OCI-LY7 (cell line): ENCODE measurements around the gene EIF4E3. TPM values are rescaled to one million over a fixed set of nuclear protein-coding genes. Genes with fewer than 3 reads are reported as not detected.

ENCODE experiments used
- BruUV-seq: library from RNA; stranded (reverse); fragments of 400-500 nt; replicated peaks from 2 replicates; lab custom pipeline; 2021; lab: Mats Ljungman, UMichigan
- CTCF ChIA-PET: fragments of 300-600 bp; sonication (Branson Sonifier 250); formaldehyde crosslinking; loops from one replicate; lab custom pipeline; 2022; ENCODE audit warnings: antibody characterized with exemption; ENCODE audit not compliant: unreplicated experiment; lab: Charles Lee
- POLR2A ChIA-PET: fragments of 300-600 bp; sonication (Branson Sonifier 250); formaldehyde crosslinking; loops from one replicate; lab custom pipeline; 2022; ENCODE audit warnings: antibody characterized with exemption; lab: Charles Lee
- DNase-seq: peaks from one replicate; pipeline ENCODE4 v3.0.0-alpha.2; 2015; ENCODE audit warnings: low spot score
- H2AFZ ChIP-seq: fragments of 200-600 bp; sonication (generic), shearing (Covaris generic); 2 replicates; pipeline ENCODE4 v1.6.1; 2014; ENCODE audit warnings: mild to moderate bottlenecking, antibody characterized with exemption, low read length, moderate library complexity
- H3K27ac ChIP-seq: fragments of 200-600 bp; sonication (generic); 2 replicates; pipeline ENCODE4 v1.5.1; 2014; ENCODE audit warnings: mixed run types, low read depth, mild to moderate bottlenecking, moderate library complexity, low read length, inconsistent platforms; ENCODE audit not compliant: poor library complexity, severe bottlenecking
- H3K36me3 ChIP-seq: fragments of 200-600 bp; sonication (generic); 2 replicates; pipeline ENCODE4 v1.6.1; 2014; ENCODE audit warnings: mild to moderate bottlenecking, antibody characterized with exemption, low read length, moderate library complexity, mixed read lengths; ENCODE audit not compliant: insufficient read depth
- H3K4me1 ChIP-seq: fragments of 200-600 bp; sonication (generic); 2 replicates; pipeline ENCODE4 v1.5.1; 2014; ENCODE audit warnings: mild to moderate bottlenecking, low read length; ENCODE audit not compliant: insufficient read depth, poor library complexity, severe bottlenecking
- H3K4me2 ChIP-seq: fragments of 200-600 bp; sonication (generic); 2 replicates; pipeline ENCODE4 v1.6.1; 2014; ENCODE audit warnings: mild to moderate bottlenecking, low read length
- H3K4me3 ChIP-seq: fragments of 200-600 bp; sonication (generic); 2 replicates; pipeline ENCODE4 v1.5.1; 2014; ENCODE audit warnings: mild to moderate bottlenecking, low read depth, low read length; ENCODE audit not compliant: poor library complexity, severe bottlenecking
- H3K79me2 ChIP-seq: fragments of 200-600 bp; sonication (generic); 2 replicates; pipeline ENCODE4 v1.6.1; 2016; ENCODE audit warnings: low read depth, mild to moderate bottlenecking, low read length, moderate library complexity, mixed read lengths; ENCODE audit not compliant: insufficient read depth
- H3K9me2 ChIP-seq: fragments of 200-600 bp; sonication (generic); 2 replicates; pipeline ENCODE4 v1.6.1; 2016; ENCODE audit warnings: mild to moderate bottlenecking, low read length, mixed read lengths; ENCODE audit not compliant: insufficient read depth
- H3K9me3 ChIP-seq: fragments of 200-600 bp; sonication (generic); 2 replicates; pipeline ENCODE4 v1.6.1; 2014; ENCODE audit warnings: mild to moderate bottlenecking, mixed run types, low read length, mixed read lengths
- H4K20me1 ChIP-seq: fragments of 200-600 bp; sonication (generic); 2 replicates; pipeline ENCODE4 v1.6.1; 2014; ENCODE audit warnings: mild to moderate bottlenecking, antibody characterized with exemption, low read length, moderate library complexity, mixed read lengths; ENCODE audit not compliant: insufficient read depth
- EZH2phosphoT487 ChIP-seq: fragments of 200-600 bp; sonication (generic); IDR thresholded peaks from 2 replicates; pipeline ENCODE4 v1.6.1; 2018; ENCODE audit warnings: low read depth, borderline replicate concordance, mild to moderate bottlenecking, mixed run types, antibody characterized with exemption, low read length, moderate library complexity, mixed read lengths
- intact Hi-C: fragments of 100-400 bp; cut with micrococcal nuclease; formaldehyde crosslinking; loops from one replicate; pipeline ENCODE4 v1.10.0; 2022; ENCODE audit not compliant: unreplicated experiment
- total RNA-seq, 2 experiments: library from RNA; depleted of rRNA in 1 of 2; stranded (reverse); fragments of >200 nt in 1 of 2; shearing (Covaris generic) in 1 of 2; gene quantifications; 2 replicates each; pipeline ENCODE4 v1.2.3, GENCODE V29; 2014 to 2022
- TF ChIP-seq, protein P1 (sequence below): fragments of 200-600 bp; sonication (generic); conservative IDR thresholded peaks from 2 replicates; pipeline ENCODE4 v1.5.1; 2014; ENCODE audit warnings: mild to moderate bottlenecking, antibody characterized with exemption, low read length, moderate library complexity, mixed read lengths

EIF4E3 gene
- total RNA-seq, 2 experiments from 2014 or later: not detected

DNA sequence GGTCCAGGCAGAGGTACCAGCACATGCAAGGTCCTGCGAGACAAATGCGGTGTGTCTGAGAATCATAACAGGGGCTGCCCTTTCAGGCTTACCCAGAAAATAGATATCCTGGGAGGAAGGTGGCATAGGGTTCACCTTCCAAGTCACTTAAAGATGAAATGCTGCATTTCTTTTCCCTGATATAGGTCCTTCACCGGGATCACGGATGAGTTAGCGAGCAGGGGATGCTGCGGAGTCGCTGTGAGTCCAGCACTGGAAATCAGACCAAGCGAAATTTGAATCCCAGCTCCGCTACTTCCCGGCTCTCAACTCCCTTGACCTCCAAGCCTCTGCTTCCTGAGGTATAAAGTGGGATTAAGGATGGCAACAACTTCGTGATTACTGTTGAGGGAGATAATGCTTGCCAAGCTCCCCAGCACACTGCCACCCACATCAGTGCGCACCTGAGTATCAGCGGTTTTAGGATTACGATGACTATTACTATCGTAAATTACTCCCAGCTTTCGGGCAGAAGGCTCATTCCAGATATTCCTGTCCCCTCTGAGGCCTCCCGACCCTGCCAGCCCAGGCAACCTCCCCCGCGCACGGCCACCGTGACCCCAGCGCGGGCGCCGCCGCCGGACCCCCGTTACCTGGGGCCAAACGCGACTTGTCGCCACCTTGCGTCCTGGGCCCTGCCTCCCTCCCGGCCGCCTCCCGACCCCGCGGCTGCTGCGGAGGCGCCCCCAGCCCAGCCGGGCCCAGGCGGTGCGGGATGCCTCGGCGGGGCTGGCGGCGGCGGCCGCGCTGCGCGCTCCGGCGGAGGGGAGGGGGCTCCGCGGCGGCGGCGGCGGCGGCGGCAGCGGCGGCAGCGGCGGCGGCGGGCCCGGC is 27.9 kb upstream of the EIF4E3 start:
- Histone ChIP-seq H3K79me2 (no peaks in the 10 kb centered on the region), H3K4me1 (no peaks in the 10 kb centered on the region), H3K9me2 (no peaks in the 10 kb centered on the region), H3K4me3 (no peak overlapping the region), H2AFZ (no peak overlapping the region), H3K9me3 (no peaks in the 10 kb centered on the region), H3K36me3 (no peaks in the 10 kb centered on the region), H4K20me1 (no peaks in the 10 kb centered on the region), H3K4me2 (no peak overlapping the region), H3K27ac (no peak overlapping the region)
- intact Hi-C loops: no loop called here
- TF ChIP-seq, protein P1, sequence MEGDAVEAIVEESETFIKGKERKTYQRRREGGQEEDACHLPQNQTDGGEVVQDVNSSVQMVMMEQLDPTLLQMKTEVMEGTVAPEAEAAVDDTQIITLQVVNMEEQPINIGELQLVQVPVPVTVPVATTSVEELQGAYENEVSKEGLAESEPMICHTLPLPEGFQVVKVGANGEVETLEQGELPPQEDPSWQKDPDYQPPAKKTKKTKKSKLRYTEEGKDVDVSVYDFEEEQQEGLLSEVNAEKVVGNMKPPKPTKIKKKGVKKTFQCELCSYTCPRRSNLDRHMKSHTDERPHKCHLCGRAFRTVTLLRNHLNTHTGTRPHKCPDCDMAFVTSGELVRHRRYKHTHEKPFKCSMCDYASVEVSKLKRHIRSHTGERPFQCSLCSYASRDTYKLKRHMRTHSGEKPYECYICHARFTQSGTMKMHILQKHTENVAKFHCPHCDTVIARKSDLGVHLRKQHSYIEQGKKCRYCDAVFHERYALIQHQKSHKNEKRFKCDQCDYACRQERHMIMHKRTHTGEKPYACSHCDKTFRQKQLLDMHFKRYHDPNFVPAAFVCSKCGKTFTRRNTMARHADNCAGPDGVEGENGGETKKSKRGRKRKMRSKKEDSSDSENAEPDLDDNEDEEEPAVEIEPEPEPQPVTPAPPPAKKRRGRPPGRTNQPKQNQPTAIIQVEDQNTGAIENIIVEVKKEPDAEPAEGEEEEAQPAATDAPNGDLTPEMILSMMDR: no peak
- TF ChIP-seq EZH2phosphoT487: no peak
- BruUV-seq: no TSS peak
- no peak for DNase-seq
- ChIA-PET POLR2A (no interaction called here), CTCF (no interaction called here)

DNA sequence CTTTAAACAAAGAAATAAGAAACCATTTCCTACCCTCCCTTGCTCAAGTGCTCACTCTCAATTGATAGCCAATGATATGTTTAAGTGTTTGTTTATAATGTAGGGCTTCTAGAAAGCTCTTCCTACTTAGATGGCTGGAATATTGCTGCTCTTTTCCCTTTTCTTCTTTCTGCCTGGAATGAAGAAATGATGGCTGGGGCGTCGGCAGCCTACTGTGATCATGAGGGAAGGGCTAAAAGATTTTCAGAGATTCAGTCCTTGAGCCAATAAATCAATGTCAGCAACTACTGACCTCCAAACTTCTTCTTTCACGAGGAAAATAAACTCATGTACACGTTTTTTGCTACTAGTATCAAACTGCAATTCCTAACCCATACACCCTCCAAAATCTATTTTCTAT is 26.4 kb upstream of the EIF4E3 start:
- ChIA-PET CTCF (no interaction called here), POLR2A (no interaction called here)
- DNase-seq: no peak
- Histone ChIP-seq H4K20me1 (no peaks in the 10 kb centered on the region), H3K9me2 (no peaks in the 10 kb centered on the region), H3K4me1 (no peaks in the 10 kb centered on the region), H2AFZ (no peak overlapping the region), H3K27ac (no peak overlapping the region), H3K79me2 (no peaks in the 10 kb centered on the region), H3K4me3 (no peak overlapping the region), H3K36me3 (no peaks in the 10 kb centered on the region), H3K9me3 (no peaks in the 10 kb centered on the region), H3K4me2 (no peak overlapping the region)
- no TSS peak for BruUV-seq
- TF ChIP-seq, protein P1: no peak
- no peak for TF ChIP-seq EZH2phosphoT487
- intact Hi-C loops: no loop called here

GRCh38 chr3:71744738-71745137 is 19.5 kb upstream of the EIF4E3 start:
- no peak for DNase-seq
- intact Hi-C loops: no loop called here
- Histone ChIP-seq H3K27ac (no peak overlapping the region), H4K20me1 (no peaks in the 10 kb centered on the region), H3K4me2 (no peak overlapping the region), H3K36me3 (no peaks in the 10 kb centered on the region), H2AFZ (no peak overlapping the region), H3K4me3 (no peak overlapping the region), H3K9me3 (peaks cover 20% of the 10 kb centered on the region; the same call in 1 of the 2 replicates), H3K9me2 (no peaks in the 10 kb centered on the region), H3K4me1 (no peaks in the 10 kb centered on the region), H3K79me2 (no peaks in the 10 kb centered on the region)
- TF ChIP-seq, protein P1: no peak
- TF ChIP-seq EZH2phosphoT487: no peak
- ChIA-PET POLR2A (interaction anchor here (0.6 kb wide), 1 partner anchor 517 kb away, joined by 3 read pairs; no protein-coding TSS in a partner anchor), CTCF (no interaction called here)
- BruUV-seq: no TSS peak
